SK-N-MC (cell line): ENCODE data around the gene SYT8.
"Not testable (repeated sequence)": the region's sequence is repeated elsewhere in the genome, so short reads cannot be mapped to it uniquely, and the experiment has no call there.

ENCODE experiments used
- EZH2 ChIP-seq: fragments of 200-600 bp; sonication (generic); IDR thresholded peaks from one replicate; pipeline ENCODE4 v1.6.1; 2017; ENCODE audit warnings: antibody characterized with exemption
- FOXP2 ChIP-seq: optimal IDR thresholded peaks from 2 replicates; pipeline ENCODE3; 2011; ENCODE audit warnings: mild to moderate bottlenecking, moderate library complexity; ENCODE audit not compliant: insufficient read depth; ENCODE audit errors: extremely low read length, control extremely low read depth
- POLR2AphosphoS5 ChIP-seq: IDR thresholded peaks from 2 replicates; pipeline ENCODE4 v1.6.1; 2012; ENCODE audit warnings: mild to moderate bottlenecking, low read depth, low read length, borderline replicate concordance

DNA sequence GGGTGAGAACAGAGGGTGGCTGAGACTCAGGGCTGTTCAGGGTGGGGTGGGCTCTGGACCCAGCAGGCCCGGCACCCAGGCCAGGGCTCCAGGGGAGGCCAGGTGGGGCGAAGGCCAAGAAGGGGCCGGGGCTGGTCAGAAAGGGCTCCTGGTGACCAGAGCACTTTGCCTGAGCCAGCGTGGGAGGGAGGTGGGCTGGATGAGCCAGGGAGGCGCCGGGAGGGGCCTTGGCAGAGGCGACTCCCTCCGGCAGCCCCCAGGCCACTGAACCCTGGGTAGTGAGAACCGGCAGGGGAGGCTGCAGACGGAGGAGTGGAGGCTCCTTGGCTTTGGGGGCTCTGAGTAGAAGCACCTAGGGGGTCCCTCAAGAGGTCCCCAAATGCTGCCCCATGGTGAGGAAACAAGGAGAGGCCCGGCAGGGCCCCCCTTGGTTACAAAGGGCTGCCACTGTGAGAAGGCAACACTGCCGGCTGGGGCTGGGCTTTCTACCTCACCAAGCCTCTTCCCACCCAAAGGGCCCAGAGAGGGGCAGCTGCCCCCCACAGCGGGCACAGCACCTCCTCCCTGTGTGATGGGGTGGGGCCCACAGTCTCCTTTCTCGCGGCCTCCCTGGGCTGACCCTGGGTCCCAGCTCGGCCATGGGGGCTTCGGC, 39.8 kb downstream of the SYT8 start:
- not testable (repeated sequence) for TF ChIP-seq POLR2AphosphoS5, EZH2, FOXP2
